SJCRH30 (cell line): ENCODE results near the gene TMA7. TPM values are rescaled to one million over a fixed set of nuclear protein-coding genes. Genes with fewer than 3 reads are reported as not detected.

ENCODE experiments used
- DNase-seq, 2 experiments: peaks; one replicate each; pipeline ENCODE4 v3.0.0-alpha.2; 2015 to 2020
- H3K27ac ChIP-seq: fragments of 250-450 bp; sonication (Bioruptor Pico); 2 replicates; pipeline ENCODE4 v1.5.1; 2020; ENCODE audit warnings: mild to moderate bottlenecking, moderate library complexity
- H3K27me3 ChIP-seq: fragments of 250-450 bp; sonication (Bioruptor Pico); 2 replicates; pipeline ENCODE4 v1.5.1; 2020; ENCODE audit warnings: mild to moderate bottlenecking, moderate library complexity
- H3K36me3 ChIP-seq: fragments of 250-450 bp; sonication (Bioruptor Pico); 2 replicates; pipeline ENCODE4 v1.5.1; 2020; ENCODE audit warnings: mild to moderate bottlenecking, moderate library complexity
- H3K4me1 ChIP-seq: fragments of 250-450 bp; sonication (Bioruptor Pico); 2 replicates; pipeline ENCODE4 v1.5.1; 2020; ENCODE audit warnings: mild to moderate bottlenecking, moderate library complexity
- H3K4me3 ChIP-seq: fragments of 250-450 bp; sonication (Bioruptor Pico); 2 replicates; pipeline ENCODE4 v1.5.1; 2020; ENCODE audit warnings: mild to moderate bottlenecking, moderate library complexity
- H3K9me3 ChIP-seq: fragments of 250-450 bp; sonication (Bioruptor Pico); replicated peaks from 2 replicates; pipeline ENCODE4 v1.5.1; 2020; ENCODE audit warnings: mild to moderate bottlenecking, moderate library complexity
- total RNA-seq: library from RNA; depleted of rRNA; stranded (reverse); fragments of >200 nt; shearing (Covaris generic); gene quantifications from 2 replicates; pipeline ENCODE4 v1.2.3, GENCODE V29; 2014

The TMA7 gene
- total RNA-seq, 1 experiment from 2014 or later = 498 TPM

DNA sequence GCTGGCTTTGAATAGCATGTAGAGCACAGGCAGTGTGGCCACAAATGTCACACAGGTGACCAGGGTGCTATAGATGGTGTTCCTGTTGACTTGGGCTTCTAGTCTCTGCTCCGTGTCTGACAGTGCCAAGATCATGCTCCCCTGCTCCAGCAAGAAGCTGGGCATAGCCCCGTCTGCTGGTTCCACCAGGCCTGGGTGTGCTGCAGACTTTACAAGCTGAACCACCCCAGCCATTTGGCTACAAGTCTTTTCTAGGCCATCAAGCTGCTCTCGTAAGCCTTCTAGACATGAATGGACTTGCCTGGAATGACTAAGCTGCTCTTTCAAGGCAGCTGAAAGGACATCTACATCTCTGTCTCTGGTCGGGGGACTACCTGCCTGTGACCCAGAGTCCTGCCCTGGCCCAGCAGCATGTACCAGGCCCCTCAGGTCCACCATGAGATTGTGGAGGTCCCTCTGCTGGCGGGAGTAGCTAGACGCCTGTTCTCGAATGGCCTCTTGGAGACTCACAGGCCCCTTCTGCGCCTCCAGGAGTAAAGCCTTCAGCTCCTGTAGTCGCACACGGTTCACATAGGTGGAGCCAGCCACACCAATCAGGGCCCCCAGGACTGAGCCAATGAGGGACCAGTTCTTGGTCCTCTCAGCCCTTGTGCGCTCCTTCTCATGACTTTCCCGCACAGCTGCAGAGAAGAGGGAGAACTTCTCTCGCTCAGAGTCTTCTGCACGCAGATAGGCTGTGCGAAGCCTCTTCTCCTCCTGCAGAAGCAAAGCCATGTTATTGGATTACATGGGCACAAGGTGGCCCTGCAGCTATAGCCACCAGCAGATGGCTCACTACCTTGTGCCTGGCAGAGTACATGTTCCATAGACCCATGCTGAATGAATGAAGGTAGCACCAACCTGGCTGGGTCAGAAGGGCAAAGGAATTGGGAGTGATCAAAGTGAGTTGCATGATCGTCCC lies 7.4 kb upstream of the TMA7 start:
- Histone ChIP-seq H3K4me1 (no peaks in the 10 kb centered on the region), H3K4me3 (no peak overlapping the region), H3K27ac (no peak overlapping the region), H3K9me3 (no peaks in the 10 kb centered on the region), H3K36me3 (no peaks in the 10 kb centered on the region; the same call in 1 of the 2 replicates), H3K27me3 (no peaks in the 10 kb centered on the region)
- DNase-seq = peak in 1 of 2 experiments; percentile 17

DNA sequence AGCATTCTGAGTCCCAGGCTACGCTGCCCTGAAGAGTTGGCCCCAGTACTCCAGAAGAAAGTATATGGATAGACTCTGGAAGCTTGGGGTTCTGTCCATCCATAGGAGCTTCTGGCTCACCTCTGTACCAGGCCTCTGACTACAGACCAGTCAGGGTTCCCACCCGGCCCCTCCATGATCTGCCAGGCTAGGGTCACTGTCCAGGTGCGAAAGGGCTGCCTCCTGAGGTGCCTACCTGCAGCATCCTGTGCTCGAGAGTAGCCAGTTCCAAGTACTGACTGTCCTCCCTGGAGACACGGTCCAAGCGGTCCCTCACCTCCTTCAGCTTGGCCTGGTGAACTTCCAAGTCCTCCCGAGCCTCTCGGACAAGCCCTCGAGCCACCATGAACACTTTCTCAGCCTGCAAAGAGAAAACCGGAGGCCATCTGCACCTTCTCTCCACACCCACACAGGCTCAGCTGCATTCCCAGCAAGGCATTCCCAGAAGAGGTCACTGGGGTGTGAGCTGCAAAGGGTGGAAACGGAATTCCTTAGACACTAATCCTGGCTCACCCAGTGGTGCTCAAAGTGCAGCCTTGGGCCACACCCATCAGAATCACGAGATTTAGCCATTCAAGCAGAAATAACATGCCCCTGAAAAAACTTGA lies 6.5 kb upstream of the TMA7 start:
- Histone ChIP-seq H3K27ac (no peak overlapping the region), H3K27me3 (no peaks in the 10 kb centered on the region), H3K36me3 (no peaks in the 10 kb centered on the region; the same call in 1 of the 2 replicates), H3K4me3 (no peak overlapping the region), H3K4me1 (no peaks in the 10 kb centered on the region), H3K9me3 (no peaks in the 10 kb centered on the region)
- DNase-seq = no peak

DNA sequence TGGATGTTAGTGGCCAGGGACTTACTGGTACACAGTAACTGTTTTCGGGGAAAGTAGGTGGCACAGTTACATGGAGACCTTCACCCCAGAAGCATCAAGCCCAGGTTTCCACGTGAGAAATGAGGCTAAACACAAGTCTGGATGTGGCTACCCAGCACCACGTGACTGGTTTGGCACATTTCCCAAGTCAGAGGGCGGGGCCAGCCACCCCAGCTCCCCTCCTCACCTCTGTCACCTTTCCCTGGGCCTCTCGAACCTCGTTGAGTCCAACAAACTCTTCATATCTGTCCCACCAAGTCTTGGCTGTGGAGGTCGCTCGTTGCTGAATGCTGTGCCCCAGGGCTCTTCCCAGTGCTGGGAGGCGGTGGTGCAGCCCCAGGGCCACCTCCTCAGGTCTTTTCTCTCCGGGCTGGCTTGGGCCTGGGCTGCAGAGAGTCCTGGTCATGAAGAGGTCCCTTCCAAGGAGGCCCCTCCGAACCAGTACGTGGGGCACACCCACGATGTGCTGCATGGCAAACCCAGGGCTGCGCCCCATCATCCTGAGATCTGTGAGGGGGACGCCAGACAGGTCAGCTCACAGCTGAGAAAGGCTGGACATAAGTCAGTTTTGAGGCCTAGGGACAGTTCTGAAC lies 5.3 kb upstream of the TMA7 start:
- no peaks in the 10 kb centered on the region for H3K27me3 ChIP-seq
- no peaks in the 10 kb centered on the region; the same call in 1 of the 2 replicates for H3K36me3 ChIP-seq
- no peak for DNase-seq
- H3K4me3 ChIP-seq = no peak overlapping the region
- no peaks in the 10 kb centered on the region for H3K4me1 ChIP-seq
- no peaks in the 10 kb centered on the region for H3K9me3 ChIP-seq
- no peak overlapping the region for H3K27ac ChIP-seq

DNA sequence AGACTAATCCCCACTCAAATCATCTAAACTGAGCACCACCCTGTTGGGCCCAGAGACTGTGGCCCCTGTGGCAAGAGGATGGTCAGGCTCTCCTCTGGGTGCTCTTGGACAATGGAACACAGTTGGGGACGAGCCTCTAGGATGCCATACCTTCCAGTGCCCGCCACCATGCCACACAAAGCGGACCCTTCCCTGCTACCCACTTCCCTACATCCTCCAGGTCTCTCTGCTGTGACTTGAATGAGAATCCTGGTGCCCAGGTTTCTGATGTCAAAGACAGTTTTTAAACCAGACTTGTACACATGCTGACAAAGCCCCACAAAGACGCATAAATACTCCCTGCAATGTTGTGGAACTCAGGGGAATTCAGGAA lies 4.8 kb upstream of the TMA7 start:
- Histone ChIP-seq H3K4me3 (no peak overlapping the region), H3K36me3 (no peaks in the 10 kb centered on the region; the same call in 1 of the 2 replicates), H3K9me3 (no peaks in the 10 kb centered on the region), H3K27me3 (no peaks in the 10 kb centered on the region), H3K27ac (no peak overlapping the region), H3K4me1 (no peaks in the 10 kb centered on the region)
- DNase-seq = no peak

DNA sequence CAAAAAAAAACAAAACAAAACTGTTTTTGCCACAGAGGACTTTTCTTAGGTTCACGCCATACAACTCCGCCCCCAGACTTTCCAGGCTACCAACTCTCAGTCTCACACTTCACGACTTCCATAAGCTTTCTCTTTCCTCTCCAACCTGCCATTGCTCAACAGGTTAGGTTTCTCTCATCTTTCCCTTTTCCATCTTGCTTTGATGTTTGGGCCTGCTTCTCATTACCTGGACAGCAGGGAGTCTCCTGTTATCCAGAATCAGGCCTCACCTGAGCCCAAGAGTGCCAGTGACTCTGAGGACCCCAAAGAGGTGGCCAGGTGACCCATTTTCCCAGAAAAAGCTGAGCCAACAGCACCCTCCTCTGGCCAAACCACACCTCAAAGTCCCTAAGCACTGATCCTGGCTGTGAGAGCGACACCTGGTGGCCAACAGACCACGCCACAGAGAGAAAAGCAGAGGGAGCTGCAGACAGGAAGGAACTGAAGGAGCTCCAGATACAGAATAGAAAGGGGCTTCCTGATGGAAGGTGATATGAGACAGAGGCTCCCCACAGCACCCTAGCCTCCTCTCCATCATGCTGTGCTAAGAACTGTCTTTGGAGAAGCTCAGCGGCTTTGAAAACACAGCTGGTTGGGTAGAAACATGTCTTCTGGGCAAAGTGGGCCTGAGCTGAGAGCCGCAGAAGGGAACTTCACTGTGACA lies 4.1 kb upstream of the TMA7 start:
- H3K36me3 ChIP-seq = no peaks in the 10 kb centered on the region; the same call in 1 of the 2 replicates
- no peak overlapping the region for H3K4me3 ChIP-seq
- no peaks in the 10 kb centered on the region for H3K9me3 ChIP-seq
- peak; percentile 77 to 92 for DNase-seq
- H3K27ac ChIP-seq = no peak overlapping the region
- H3K4me1 ChIP-seq = no peaks in the 10 kb centered on the region
- no peaks in the 10 kb centered on the region for H3K27me3 ChIP-seq

DNA sequence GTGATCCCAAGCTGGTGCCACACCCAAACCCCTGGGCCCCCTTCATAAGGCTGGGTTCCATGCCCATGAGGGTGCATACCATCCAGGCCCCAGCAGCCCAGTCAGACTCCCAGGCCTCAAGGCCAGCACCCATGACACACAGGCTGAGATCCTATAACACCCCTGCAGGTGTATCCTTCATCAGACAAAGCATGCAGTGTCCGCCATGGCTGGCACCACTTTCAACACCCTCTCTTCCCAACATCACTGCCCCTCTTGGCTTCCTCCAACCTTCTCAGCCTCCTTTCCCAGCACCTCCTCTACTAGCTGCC lies 3.6 kb upstream of the TMA7 start:
- Histone ChIP-seq H3K9me3 (no peaks in the 10 kb centered on the region), H3K4me1 (0 out of 2 replicates have a peak, but pooled peaks cover under 1% of the 10 kb centered on the region), H3K36me3 (peaks cover under 1% of the 10 kb centered on the region), H3K27me3 (no peaks in the 10 kb centered on the region), H3K27ac (no peak overlapping the region), H3K4me3 (no peak overlapping the region)
- no peak for DNase-seq

DNA sequence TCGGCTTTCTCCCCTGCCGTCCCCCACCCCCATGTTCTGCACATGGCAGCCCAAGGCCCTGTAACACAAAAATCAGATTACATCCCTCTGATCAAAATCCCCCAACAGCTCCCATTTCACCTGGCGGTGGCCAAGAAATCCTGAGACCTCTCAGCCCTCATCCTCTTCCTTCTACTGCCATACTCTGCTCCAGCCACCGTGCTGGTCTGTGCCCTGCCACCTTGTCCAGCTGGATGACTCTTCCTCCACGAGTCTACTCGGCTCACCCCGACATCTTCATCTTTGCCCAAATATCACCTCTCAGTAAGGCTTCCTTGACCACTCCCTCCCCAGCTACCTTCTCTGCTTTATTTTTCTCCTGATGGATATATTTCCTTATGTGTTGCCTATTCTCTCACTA lies 3.2 kb upstream of the TMA7 start:
- no peaks in the 10 kb centered on the region for H3K27me3 ChIP-seq
- no peaks in the 10 kb centered on the region for H3K9me3 ChIP-seq
- peaks cover 5% of the 10 kb centered on the region for H3K36me3 ChIP-seq
- H3K4me3 ChIP-seq = no peak overlapping the region
- peaks cover 5% of the 10 kb centered on the region; the same call in 1 of the 2 replicates for H3K4me1 ChIP-seq
- DNase-seq = no peak
- no peak overlapping the region for H3K27ac ChIP-seq

DNA sequence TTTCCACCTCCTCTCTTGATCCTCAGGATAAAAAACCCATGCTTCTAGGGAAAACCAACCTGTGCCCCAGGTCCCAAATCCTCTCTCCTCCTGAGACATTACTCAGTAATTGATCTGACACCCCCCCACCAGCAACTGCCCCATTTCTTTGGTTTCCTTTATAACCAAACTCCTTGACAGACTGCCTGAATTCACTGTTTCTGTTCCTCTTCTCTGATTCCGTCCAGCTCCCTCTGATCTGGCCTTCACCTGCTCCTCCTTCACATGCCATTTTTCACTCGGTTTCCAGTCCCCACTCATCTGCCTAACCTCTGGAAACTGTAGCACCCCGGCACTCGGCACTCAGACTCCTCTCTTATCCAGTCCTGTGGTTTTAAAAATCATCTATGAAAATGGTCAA lies 2.2 kb upstream of the TMA7 start:
- no peaks in the 10 kb centered on the region for H3K27me3 ChIP-seq
- H3K9me3 ChIP-seq = no peaks in the 10 kb centered on the region
- peaks cover 6% of the 10 kb centered on the region; the same call in 1 of the 2 replicates for H3K4me1 ChIP-seq
- H3K36me3 ChIP-seq = peaks cover 9% of the 10 kb centered on the region
- no peak overlapping the region for H3K4me3 ChIP-seq
- no peak for DNase-seq
- no peak overlapping the region for H3K27ac ChIP-seq

DNA sequence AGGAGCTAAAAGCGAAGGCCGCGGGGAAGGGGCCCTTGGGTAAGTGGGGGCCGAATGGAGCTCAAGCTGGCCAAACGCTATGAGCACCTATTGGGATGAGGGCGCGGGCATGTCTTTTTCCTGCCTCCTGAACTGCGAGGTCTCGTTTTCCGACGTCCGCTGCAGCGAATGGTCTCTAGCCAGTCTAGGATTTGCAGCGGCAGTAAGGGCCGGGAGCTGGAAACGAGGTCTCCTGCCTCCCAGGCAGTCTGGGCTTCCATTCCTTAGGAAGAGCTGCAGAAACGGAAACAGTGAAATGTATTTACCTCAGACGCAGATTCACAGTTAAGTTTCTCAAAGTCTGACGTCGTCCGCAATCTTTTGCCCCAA lies 517 bp downstream of the TMA7 start:
- H3K27me3 ChIP-seq = no peaks in the 10 kb centered on the region

DNA sequence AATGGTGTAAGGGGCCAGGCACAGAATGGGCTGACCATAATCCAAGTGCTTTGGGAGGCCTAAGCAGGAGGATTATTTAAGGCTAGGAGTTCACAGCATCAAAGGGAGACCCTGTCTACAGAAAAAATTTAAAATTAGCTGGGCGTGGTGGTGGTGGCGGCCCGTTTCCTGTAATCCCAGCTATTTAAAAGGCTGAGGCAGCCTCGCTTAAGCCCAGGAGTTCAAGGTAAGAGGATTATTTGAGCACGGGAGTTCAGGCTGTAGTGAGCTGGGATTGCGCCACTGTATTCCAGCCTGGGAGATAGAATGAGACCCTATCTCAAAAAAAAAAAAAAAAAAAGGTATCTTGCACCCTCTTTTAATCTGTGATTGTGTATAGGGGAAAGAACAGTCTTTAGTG lies 1.9 kb downstream of the TMA7 start:
- Histone ChIP-seq H3K27ac (no peak overlapping the region), H3K36me3 (peaks cover 22% of the 10 kb centered on the region), H3K27me3 (no peaks in the 10 kb centered on the region), H3K9me3 (no peaks in the 10 kb centered on the region), H3K4me1 (peaks cover 6% of the 10 kb centered on the region; the same call in 1 of the 2 replicates), H3K4me3 (no peak overlapping the region)
- no peak for DNase-seq

More for the DNA sequence above, 517 bp downstream of the TMA7 start:
- Histone ChIP-seq H3K4me3 (peak overlapping the region; percentile 67), H3K9me3 (no peaks in the 10 kb centered on the region), H3K36me3 (peaks cover 22% of the 10 kb centered on the region), H3K27ac (peak overlapping the region; percentile 50; the same call in 1 of the 2 replicates), H3K4me1 (peaks cover 6% of the 10 kb centered on the region; the same call in 1 of the 2 replicates)
- peak in 1 of 2 experiments; percentile 32 for DNase-seq

DNA sequence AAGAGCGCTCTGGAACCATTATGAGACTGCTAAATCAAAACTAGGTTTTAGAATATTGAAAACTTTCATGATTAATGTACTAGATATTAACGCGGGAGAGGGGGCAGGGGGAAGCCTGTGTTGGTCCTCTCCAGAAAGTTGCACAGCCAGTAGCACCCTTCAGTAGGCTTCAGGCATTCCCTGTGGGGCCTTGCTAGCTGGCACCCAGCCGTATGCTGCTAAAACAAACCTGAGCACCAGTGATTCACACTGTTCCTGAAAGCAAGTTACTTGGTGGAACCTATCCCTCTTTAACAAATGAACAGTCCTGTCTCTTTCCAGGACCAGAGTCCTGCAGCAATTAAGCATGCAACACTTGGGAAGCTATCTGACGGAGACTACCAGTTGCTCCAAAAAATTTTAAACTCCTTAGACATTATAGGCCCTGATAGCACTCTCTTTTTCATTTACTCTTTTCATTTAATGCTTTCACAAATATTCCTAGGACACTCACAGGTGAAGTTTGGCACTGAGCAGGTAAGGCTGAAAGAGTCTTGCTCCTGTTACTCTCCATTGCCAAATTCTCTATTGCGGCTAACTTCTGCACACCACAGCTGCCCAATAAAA lies 5.3 kb downstream of the TMA7 start:
- H3K4me1 ChIP-seq = peaks cover 9% of the 10 kb centered on the region; the same call in 1 of the 2 replicates
- no peak overlapping the region for H3K27ac ChIP-seq
- no peak for DNase-seq
- H3K9me3 ChIP-seq = no peaks in the 10 kb centered on the region
- H3K4me3 ChIP-seq = no peak overlapping the region; the same call in 1 of the 2 replicates
- H3K27me3 ChIP-seq = no peaks in the 10 kb centered on the region
- peaks cover 27% of the 10 kb centered on the region for H3K36me3 ChIP-seq

DNA sequence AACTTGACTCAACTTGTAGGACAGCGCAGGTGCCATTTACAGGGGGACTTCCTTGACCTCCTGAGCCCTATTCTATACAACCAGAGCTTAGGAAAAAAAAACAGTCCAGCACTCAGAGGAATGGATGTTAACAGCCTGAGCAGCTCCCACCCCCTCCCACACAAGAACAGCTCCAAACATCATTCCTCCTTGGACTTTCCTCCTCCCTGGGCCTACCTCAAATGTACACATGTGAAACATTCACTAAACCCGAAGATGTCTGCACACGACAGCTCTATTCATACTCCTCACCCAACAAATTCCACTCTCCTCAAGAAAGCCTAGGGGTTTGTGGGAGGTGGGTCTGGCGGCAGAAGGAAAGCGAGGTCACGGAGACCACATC lies 6.0 kb downstream of the TMA7 start:
- Histone ChIP-seq H3K4me1 (peaks cover 9% of the 10 kb centered on the region; the same call in 1 of the 2 replicates), H3K27ac (peak overlapping the region; percentile 32; the same call in 1 of the 2 replicates), H3K36me3 (peaks cover 27% of the 10 kb centered on the region), H3K4me3 (peak overlapping the region; percentile 87), H3K9me3 (no peaks in the 10 kb centered on the region), H3K27me3 (no peaks in the 10 kb centered on the region)
- no peak for DNase-seq

DNA sequence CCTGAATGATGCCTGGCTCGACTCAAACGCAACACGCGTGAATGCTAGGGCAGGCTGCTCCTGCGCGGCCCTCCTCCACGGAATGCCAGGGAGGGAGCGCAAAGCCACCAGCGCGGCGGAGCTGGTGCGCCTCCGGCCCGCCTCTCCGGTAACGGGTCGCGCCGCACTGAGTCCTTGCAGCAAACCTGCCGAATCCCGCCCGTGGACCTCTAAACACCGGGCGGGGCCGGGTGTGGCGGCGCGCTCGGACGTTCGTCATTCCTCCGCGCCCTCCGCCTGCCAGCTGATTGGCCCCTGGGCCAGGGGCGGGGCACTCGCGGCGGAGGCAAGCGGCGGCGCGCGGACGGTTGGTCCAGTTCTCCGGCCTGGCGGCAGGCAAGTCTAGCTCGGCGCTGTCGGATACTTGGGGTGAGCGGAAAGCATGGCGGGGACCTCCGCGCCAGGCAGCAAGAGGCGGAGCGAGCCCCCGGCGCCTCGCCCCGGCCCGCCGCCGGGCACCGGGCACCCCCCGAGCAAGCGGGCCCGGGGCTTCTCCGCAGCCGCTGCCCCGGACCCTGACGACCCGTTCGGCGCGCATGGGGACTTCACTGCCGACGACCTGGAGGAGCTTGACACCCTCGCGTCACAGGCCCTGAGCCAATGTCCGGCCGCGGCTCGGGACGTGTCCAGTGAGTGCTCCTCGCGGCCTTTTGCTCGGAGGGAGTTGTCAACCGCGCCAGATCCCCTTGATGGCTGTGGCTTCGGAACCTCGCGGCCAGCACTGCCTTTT lies 6.6 kb downstream of the TMA7 start, which contains the start of gene ATRIP:
Gene ATRIP, plus strand, starts transcription at position 313 of the 769 bp plus-strand sequence. Its CDS starts 109 bp downstream, at position 422.
- Histone ChIP-seq H3K4me1 (peaks cover 7% of the 10 kb centered on the region; the same call in 1 of the 2 replicates), H3K27me3 (no peaks in the 10 kb centered on the region), H3K4me3 (peak within 1 kb of the TSS; percentile 87), H3K9me3 (no peaks in the 10 kb centered on the region), H3K36me3 (peaks cover 25% of the 10 kb centered on the region), H3K27ac (peak within 1 kb of the TSS; percentile 32; the same call in 1 of the 2 replicates)
- peak; percentile 86 for DNase-seq
